HEK293T (cell line): ENCODE data around the gene TBC1D20.

Experiments
- BHLHE40 ChIP-seq: fragments of 450-650 bp; IDR thresholded peaks from 2 replicates; pipeline ENCODE4 v1.6.1; 2016; ENCODE audit warnings: mild to moderate bottlenecking, moderate library complexity, borderline replicate concordance
- ELF4 ChIP-seq: fragments of 450-650 bp; IDR thresholded peaks from 2 replicates; pipeline ENCODE4 v1.6.1; 2017; ENCODE audit warnings: antibody characterized with exemption
- FOXK2 ChIP-seq: fragments of 450-650 bp; IDR thresholded peaks from 2 replicates; pipeline ENCODE4 v1.6.1; 2016; ENCODE audit warnings: mild to moderate bottlenecking
- FOXM1 ChIP-seq: fragments of 450-650 bp; IDR thresholded peaks from 2 replicates; pipeline ENCODE4 v1.6.1; 2017; ENCODE audit warnings: mild to moderate bottlenecking, borderline replicate concordance
- HDGF ChIP-seq: fragments of 450-650 bp; IDR thresholded peaks from 2 replicates; pipeline ENCODE4 v1.6.1; 2017; ENCODE audit warnings: antibody characterized with exemption, borderline replicate concordance
- L3MBTL2 ChIP-seq: fragments of 450-650 bp; conservative IDR thresholded peaks from 2 replicates; pipeline ENCODE4 v1.6.1; 2016; ENCODE audit warnings: mild to moderate bottlenecking
- LEF1 ChIP-seq: fragments of 450-650 bp; IDR thresholded peaks from 2 replicates; pipeline ENCODE4 v1.6.1; 2017; ENCODE audit warnings: mild to moderate bottlenecking, borderline replicate concordance
- NFRKB ChIP-seq: fragments of 450-650 bp; IDR thresholded peaks from 2 replicates; pipeline ENCODE4 v1.6.1; 2016; ENCODE audit warnings: mild to moderate bottlenecking, moderate library complexity
- SP1 ChIP-seq: fragments of 450-650 bp; IDR thresholded peaks from 2 replicates; pipeline ENCODE4 v1.6.1; 2017
- SUZ12 ChIP-seq: fragments of 450-650 bp; IDR thresholded peaks from 2 replicates; pipeline ENCODE4 v1.6.1; 2016; ENCODE audit warnings: mild to moderate bottlenecking
- TARDBP ChIP-seq: fragments of 450-650 bp; IDR thresholded peaks from 2 replicates; pipeline ENCODE4 v1.6.1; 2016
- ZNF384 ChIP-seq: fragments of 450-650 bp; IDR thresholded peaks from 2 replicates; pipeline ENCODE4 v1.6.1; 2016

GRCh38 chr20:415820-416322 lies 46.5 kb downstream of the TBC1D20 start:
- TF ChIP-seq HDGF (no peak), SP1 (no peak), LEF1 (no peak), FOXM1 (no peak), BHLHE40 (no peak), FOXK2 (no peak), TARDBP (no peak), SUZ12 (no peak), ZNF384 (no peak), ELF4 (no peak), L3MBTL2 (no peak), NFRKB (no peak)
